IMR-90 (cell line): ENCODE data around the gene IFT57. TPM values are rescaled to one million over a fixed set of nuclear protein-coding genes. Genes with fewer than 3 reads are reported as not detected.

Experiments used
- ATAC-seq: fragments of 200-7000 bp; cut with Tn5 transposase; 2 replicates; pipeline ENCODE4 v1.9.1; 2020; ENCODE audit warnings: low read depth, mild to moderate bottlenecking, moderate library complexity
- BruUV-seq: library from RNA; stranded (reverse); fragments of 400-500 nt; replicated peaks from 2 replicates; lab custom pipeline; 2021; lab: Mats Ljungman, UMichigan
- CTCF ChIA-PET: fragments of 300-600 bp; formaldehyde crosslinking; extraction: SDS; loops from one replicate; lab custom pipeline; 2021; ENCODE audit warnings: antibody characterized with exemption; lab: Yijun Ruan, JAX
- POLR2A ChIA-PET: fragments of 300-600 bp; sonication (Branson Sonifier 250); formaldehyde crosslinking; loops from one replicate; lab custom pipeline; 2022; ENCODE audit warnings: antibody characterized with exemption; ENCODE audit not compliant: unreplicated experiment; lab: Charles Lee
- DNase-seq: peaks from one replicate; pipeline ENCODE4 v3.0.0; 2013
- H2AFZ ChIP-seq: replicated peaks from 2 replicates; pipeline ENCODE3; 2013; ENCODE audit warnings: low read length, mild to moderate bottlenecking; ENCODE audit not compliant: poor library complexity
- H2AK5ac ChIP-seq: 2 replicates; pipeline ENCODE4 v1.6.1; 2013; ENCODE audit warnings: low read depth, low read length, inconsistent platforms
- H2AK9ac ChIP-seq: replicated peaks from 2 replicates; pipeline ENCODE3; 2013; ENCODE audit warnings: mild to moderate bottlenecking, low read depth, low read length, moderate library complexity; ENCODE audit not compliant: poor library complexity
- H2BK120ac ChIP-seq: 2 replicates; pipeline ENCODE4 v1.6.1; 2013; ENCODE audit warnings: low read depth, low read length, inconsistent platforms
- H2BK15ac ChIP-seq: 3 replicates; pipeline ENCODE4 v1.6.1; 2013; ENCODE audit warnings: low read depth, low read length, inconsistent platforms
- H2BK20ac ChIP-seq: 2 replicates; pipeline ENCODE4 v1.6.1; 2013; ENCODE audit warnings: low read depth, mild to moderate bottlenecking, inconsistent platforms, low read length, moderate library complexity
- H2BK5ac ChIP-seq: 2 replicates; pipeline ENCODE4 v1.6.1; 2013; ENCODE audit warnings: mild to moderate bottlenecking, low read depth, low read length, inconsistent platforms; ENCODE audit not compliant: poor library complexity, severe bottlenecking
- H3K14ac ChIP-seq: replicated peaks from 2 replicates; pipeline ENCODE4 v1.6.1; 2013; ENCODE audit warnings: low read depth, low read length, inconsistent platforms
- H3K18ac ChIP-seq: 2 replicates; pipeline ENCODE4 v1.6.1; 2013; ENCODE audit warnings: low read depth, low read length, control low read depth
- H3K23ac ChIP-seq: 2 replicates; pipeline ENCODE4 v1.6.1; 2013; ENCODE audit warnings: low read depth, low read length, inconsistent platforms
- H3K27ac ChIP-seq: 2 replicates; pipeline ENCODE4 v1.5.1; 2013; ENCODE audit warnings: mild to moderate bottlenecking, control low read depth, low read length; ENCODE audit not compliant: insufficient read depth
- H3K27me3 ChIP-seq: 2 replicates; pipeline ENCODE4 v1.6.1; 2013; ENCODE audit warnings: low read length; ENCODE audit not compliant: control insufficient read depth, insufficient read depth
- H3K36me3 ChIP-seq: 2 replicates; pipeline ENCODE4 v1.6.1; 2013; ENCODE audit warnings: low read length, mixed read lengths; ENCODE audit not compliant: control insufficient read depth, insufficient read depth
- H3K4ac ChIP-seq: 2 replicates; pipeline ENCODE4 v1.6.1; 2013; ENCODE audit warnings: low read depth, low read length, inconsistent platforms
- H3K4me1 ChIP-seq: 2 replicates; pipeline ENCODE4 v1.6.1; 2013; ENCODE audit warnings: low read length, mixed read lengths; ENCODE audit not compliant: control insufficient read depth, insufficient read depth
- H3K4me2 ChIP-seq: 2 replicates; pipeline ENCODE4 v1.6.1; 2013; ENCODE audit warnings: low read depth, mild to moderate bottlenecking, control low read depth, low read length, moderate library complexity
- H3K4me3 ChIP-seq: 2 replicates; pipeline ENCODE4 v1.5.1; 2013; ENCODE audit warnings: low read depth, mild to moderate bottlenecking, control low read depth, low read length, moderate library complexity; ENCODE audit not compliant: insufficient read depth
- H3K56ac ChIP-seq: 2 replicates; pipeline ENCODE4 v1.6.1; 2013; ENCODE audit warnings: low read length, inconsistent platforms; ENCODE audit not compliant: insufficient read depth; ENCODE audit errors: extremely low read depth
- H3K79me1 ChIP-seq, 2 experiments: 2 replicates each; pipeline ENCODE4 v1.6.1; 2013; ENCODE audit warnings: low read length in 2 of 2, inconsistent platforms in 1 of 2, low read depth in 1 of 2
- H3K9ac ChIP-seq: 2 replicates; pipeline ENCODE4 v1.6.1; 2013; ENCODE audit warnings: low read depth, low read length, control low read depth
- H3K9me1 ChIP-seq: 2 replicates; pipeline ENCODE4 v1.6.1; 2013; ENCODE audit warnings: low read length, inconsistent platforms; ENCODE audit not compliant: insufficient read depth
- H3K9me3 ChIP-seq: 2 replicates; pipeline ENCODE4 v1.6.1; 2013; ENCODE audit warnings: low read length; ENCODE audit not compliant: control insufficient read depth, insufficient read depth
- H4K20me1 ChIP-seq: 2 replicates; pipeline ENCODE4 v1.6.1; 2013; ENCODE audit warnings: low read length, inconsistent platforms; ENCODE audit not compliant: insufficient read depth
- H4K5ac ChIP-seq: 2 replicates; pipeline ENCODE4 v1.6.1; 2013; ENCODE audit warnings: mild to moderate bottlenecking, low read depth, low read length, control low read depth
- H4K8ac ChIP-seq, 2 experiments: 2 replicates each; pipeline ENCODE4 v1.6.1; 2013; ENCODE audit warnings: low read depth in 2 of 2, low read length in 2 of 2, control low read depth in 1 of 2, inconsistent platforms in 1 of 2
- H4K91ac ChIP-seq: 2 replicates; pipeline ENCODE4 v1.6.1; 2013; ENCODE audit warnings: low read depth, low read length, inconsistent platforms; ENCODE audit not compliant: insufficient read depth
- BHLHE40 ChIP-seq: fragments of 150-350 bp; IDR thresholded peaks from 2 replicates; pipeline ENCODE4 v1.6.1; 2016; ENCODE audit warnings: mild to moderate bottlenecking, low read depth, low read length
- CEBPB ChIP-seq: IDR thresholded peaks from 2 replicates; pipeline ENCODE4 v1.6.1; 2012; ENCODE audit warnings: low read depth, low read length, improper control_type of control experiment
- CHD1 ChIP-seq: IDR thresholded peaks from 2 replicates; pipeline ENCODE4 v1.6.1; 2012; ENCODE audit warnings: low read depth, low read length, improper control_type of control experiment
- CTCF ChIP-seq: conservative IDR thresholded peaks from 2 replicates; pipeline ENCODE4 v1.5.1; 2012; ENCODE audit warnings: mild to moderate bottlenecking, low read depth, low read length, improper control_type of control experiment
- FOS ChIP-seq: fragments of 150-350 bp; IDR thresholded peaks from 2 replicates; pipeline ENCODE4 v1.6.1; 2016; ENCODE audit warnings: low read depth, low read length
- MAFK ChIP-seq: IDR thresholded peaks from 2 replicates; pipeline ENCODE4 v1.6.1; 2012; ENCODE audit warnings: low read depth, low read length, improper control_type of control experiment
- MAZ ChIP-seq: IDR thresholded peaks from 2 replicates; pipeline ENCODE4 v1.6.1; 2012; ENCODE audit warnings: low read depth, mild to moderate bottlenecking, low read length, improper control_type of control experiment, moderate library complexity, borderline replicate concordance
- MXI1 ChIP-seq: IDR thresholded peaks from 2 replicates; pipeline ENCODE4 v1.6.1; 2012; ENCODE audit warnings: low read depth, mild to moderate bottlenecking, low read length, moderate library complexity, borderline replicate concordance
- POLR2A ChIP-seq: IDR thresholded peaks from 2 replicates; pipeline ENCODE4 v1.6.1; 2012; ENCODE audit warnings: mild to moderate bottlenecking, low read depth, low read length
- RAD21 ChIP-seq: IDR thresholded peaks from 2 replicates; pipeline ENCODE4 v1.6.1; 2012; ENCODE audit warnings: low read length, improper control_type of control experiment
- RCOR1 ChIP-seq: IDR thresholded peaks from 2 replicates; pipeline ENCODE4 v1.6.1; 2012; ENCODE audit warnings: mild to moderate bottlenecking, low read length, improper control_type of control experiment; ENCODE audit not compliant: insufficient replicate concordance
- SMC3 ChIP-seq: fragments of 150-350 bp; IDR thresholded peaks from 2 replicates; pipeline ENCODE4 v1.6.1; 2016; ENCODE audit warnings: low read depth, mild to moderate bottlenecking, antibody characterized with exemption, low read length, moderate library complexity
- WGBS, 2 experiments: methylation state at CpG; one replicate each; pipeline versions ENCODE4 v1.1.5 to v1.1.7; 2013; ENCODE audit warnings: missing lambda C conversion rate in 2 of 2; ENCODE audit not compliant: insufficient read length in 1 of 2; ENCODE audit errors: extremely low coverage in 2 of 2; 5-methylcytosine and 5-hydroxymethylcytosine counted together
- dilution Hi-C: fragments of 300-500 bp; cut with HindIII; formaldehyde crosslinking; loops from one replicate; pipeline ENCODE4 v1.14.3; 2018; ENCODE audit warnings: low sequenced_read_pairs; ENCODE audit not compliant: unreplicated experiment
- in situ Hi-C: fragments of 300-500 bp; cut with MboI; formaldehyde crosslinking; loops from 3 replicates; pipeline ENCODE4 v1.14.3; 2019; ENCODE audit warnings: low sequenced_read_pairs, inconsistent platforms, mixed read lengths
- intact Hi-C: fragments of 100-400 bp; cut with micrococcal nuclease; formaldehyde crosslinking; loops from 2 replicates; pipeline ENCODE4 v1.10.0; 2022
- polyA plus RNA-seq, 3 experiments: library from polyadenylated mRNA; depleted of rRNA; stranded (reverse); fragments of >200 nt; gene quantifications; 2 replicates each; pipeline ENCODE4 v1.2.3, GENCODE V29; 2012; ENCODE audit warnings: low replicate concordance in 1 of 3
- total RNA-seq: library from RNA; depleted of rRNA; stranded (reverse); fragments of >200 nt; gene quantifications from 2 replicates; pipeline ENCODE4 v1.2.3, GENCODE V29; 2012
- TF ChIP-seq, protein P1 (sequence below): fragments of 150-350 bp; IDR thresholded peaks from 2 replicates; pipeline ENCODE4 v1.6.1; 2017; ENCODE audit warnings: mild to moderate bottlenecking, antibody characterized with exemption, low read length, low read depth
- TF ChIP-seq, protein P2 (sequence below): fragments of 150-350 bp; IDR thresholded peaks from 2 replicates; pipeline ENCODE4 v1.6.1; 2016; ENCODE audit warnings: low read depth, mild to moderate bottlenecking, low read length, moderate library complexity, borderline replicate concordance

The IFT57 gene
- total and polyA plus RNA-seq, 2 of the 4 experiments (the other 2 are of a cell fraction), result 30.0 to 35.3 TPM

- Histone ChIP-seq H2BK20ac (no peak overlapping the region), H3K56ac (no peak overlapping the region), H3K27ac (no peak overlapping the region), H3K4me1 (peaks cover 2% of the 10 kb centered on the region; the same call in 1 of the 2 replicates), H2BK120ac (no peak overlapping the region), H3K27me3 (no peaks in the 10 kb centered on the region), H4K8ac (no peak overlapping the region), H2BK15ac (no peak overlapping the region), H4K5ac (no peak overlapping the region), H3K4ac (no peak overlapping the region), H3K9me3 (no peaks in the 10 kb centered on the region), H3K9ac (no peak overlapping the region), H3K14ac (no peak overlapping the region), H3K4me3 (no peak overlapping the region), H2AK5ac (no peak overlapping the region), H3K79me1 (no peaks in the 10 kb centered on the region; a peak in 1 of 4 replicates), H3K4me2 (no peak overlapping the region), H4K91ac (no peak overlapping the region), H3K18ac (no peak overlapping the region), H2BK5ac (no peak overlapping the region), H3K23ac (no peak overlapping the region), H3K36me3 (no peaks in the 10 kb centered on the region), H3K9me1 (peaks cover 3% of the 10 kb centered on the region; the same call in 1 of the 2 replicates), H4K20me1 (no peaks in the 10 kb centered on the region), H2AK9ac (no peak overlapping the region), H2AFZ (no peak overlapping the region)
- in situ Hi-C loops (loop anchor here (25.0 kb wide), 1 partner anchor 963 kb away; no protein-coding TSS in a partner anchor), dilution Hi-C loops (no loop called here), intact Hi-C loops (no loop called here)
- no peak for DNase-seq
- TF ChIP-seq MAFK (no peak), SMC3 (no peak), POLR2A (no peak), FOS (no peak), MAZ (no peak), RAD21 (no peak), MXI1 (no peak), CTCF (no peak), BHLHE40 (no peak), RCOR1 (no peak), CEBPB (no peak), CHD1 (no peak)
- TF ChIP-seq, protein P1, sequence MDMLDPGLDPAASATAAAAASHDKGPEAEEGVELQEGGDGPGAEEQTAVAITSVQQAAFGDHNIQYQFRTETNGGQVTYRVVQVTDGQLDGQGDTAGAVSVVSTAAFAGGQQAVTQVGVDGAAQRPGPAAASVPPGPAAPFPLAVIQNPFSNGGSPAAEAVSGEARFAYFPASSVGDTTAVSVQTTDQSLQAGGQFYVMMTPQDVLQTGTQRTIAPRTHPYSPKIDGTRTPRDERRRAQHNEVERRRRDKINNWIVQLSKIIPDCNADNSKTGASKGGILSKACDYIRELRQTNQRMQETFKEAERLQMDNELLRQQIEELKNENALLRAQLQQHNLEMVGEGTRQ, result no peak
- TF ChIP-seq, protein P2, sequence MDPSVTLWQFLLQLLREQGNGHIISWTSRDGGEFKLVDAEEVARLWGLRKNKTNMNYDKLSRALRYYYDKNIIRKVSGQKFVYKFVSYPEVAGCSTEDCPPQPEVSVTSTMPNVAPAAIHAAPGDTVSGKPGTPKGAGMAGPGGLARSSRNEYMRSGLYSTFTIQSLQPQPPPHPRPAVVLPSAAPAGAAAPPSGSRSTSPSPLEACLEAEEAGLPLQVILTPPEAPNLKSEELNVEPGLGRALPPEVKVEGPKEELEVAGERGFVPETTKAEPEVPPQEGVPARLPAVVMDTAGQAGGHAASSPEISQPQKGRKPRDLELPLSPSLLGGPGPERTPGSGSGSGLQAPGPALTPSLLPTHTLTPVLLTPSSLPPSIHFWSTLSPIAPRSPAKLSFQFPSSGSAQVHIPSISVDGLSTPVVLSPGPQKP, result no peak
- no peak for ATAC-seq
- ChIA-PET CTCF (no interaction called here), POLR2A (no interaction called here)
- no CpG with 5 or more reads among the region's 2 CpGs for WGBS, 2 experiments
- BruUV-seq, result no TSS peak
These were observed 22.2 kb downstream of the IFT57 start for GRCh38 chr3:108200024-108200423.
